ENCODE measurements around the gene JCAD. TPM values are rescaled to one million over a fixed set of nuclear protein-coding genes. Genes with fewer than 3 reads are reported as not detected.

Gene JCAD
- total RNA-seq, 4 donors from 2014 or later = 33.6 to 65.2 (median 53.3) TPM

GRCh38 chr10:30093303-30093950, 34.0 kb upstream of the JCAD start:
- no peak for TF ChIP-seq POLR2AphosphoS5 (IDR thresholded peaks at IDR 0.05)
- H3K27ac ChIP-seq (replicated peaks in 1 of 4) = no peak overlapping the region
- 91% methylated on average over 9 of the region's 9 CpGs for WGBS
- no peaks in the 10 kb centered on the region for H3K27me3 ChIP-seq
- peaks cover 0 to 8% (median 2%) of the 10 kb centered on the region in 4 donors for H3K4me1 ChIP-seq
- no peaks in the 10 kb centered on the region for H3K9me3 ChIP-seq
- H3K36me3 ChIP-seq = no peaks in the 10 kb centered on the region
- DNase-seq (ENCODE audit: extremely low spot score) = no peak
- H3K4me3 ChIP-seq = no peak overlapping the region
- intact Hi-C loops (cut with DNase I) = no loop called here

GRCh38 chr10:30092151-30092790, 32.9 kb upstream of the JCAD start:
- peaks cover 0 to 8% (median 4%) of the 10 kb centered on the region in 4 donors for H3K4me1 ChIP-seq
- H3K36me3 ChIP-seq = no peaks in the 10 kb centered on the region
- H3K4me3 ChIP-seq = no peak overlapping the region
- H3K27me3 ChIP-seq = no peaks in the 10 kb centered on the region
- DNase-seq (ENCODE audit: extremely low spot score) = no peak
- TF ChIP-seq POLR2AphosphoS5 (IDR thresholded peaks at IDR 0.05) (no peak), CTCF (IDR thresholded peaks at IDR 0.05) (no peak), POLR2A (IDR thresholded peaks at IDR 0.05; ENCODE audit: low read depth) (no peak), EP300 (IDR thresholded peaks at IDR 0.05) (no peak)
- WGBS = 88% methylated on average over 13 of the region's 14 CpGs
- no peaks in the 10 kb centered on the region for H3K9me3 ChIP-seq
- no peak overlapping the region for H3K27ac ChIP-seq (replicated peaks in 1 of 4)
- intact Hi-C loops (cut with DNase I) = no loop called here

GRCh38 chr10:30091136-30091535, 31.8 kb upstream of the JCAD start:
- TF ChIP-seq POLR2A (IDR thresholded peaks at IDR 0.05; ENCODE audit: low read depth) (no peak), EP300 (IDR thresholded peaks at IDR 0.05) (no peak), CTCF (IDR thresholded peaks at IDR 0.05) (no peak), POLR2AphosphoS5 (IDR thresholded peaks at IDR 0.05) (no peak)
- no peak overlapping the region for H3K4me3 ChIP-seq
- no peaks in the 10 kb centered on the region for H3K36me3 ChIP-seq
- intact Hi-C loops (cut with DNase I) = no loop called here
- peaks cover 0 to 8% (median 4%) of the 10 kb centered on the region in 4 donors for H3K4me1 ChIP-seq
- no peaks in the 10 kb centered on the region for H3K27me3 ChIP-seq
- DNase-seq (ENCODE audit: extremely low spot score) = no peak
- WGBS = 68% methylated on average over 4 of the region's 4 CpGs
- no peaks in the 10 kb centered on the region for H3K9me3 ChIP-seq
- H3K27ac ChIP-seq (replicated peaks in 1 of 4) = no peak overlapping the region

- peaks cover 0 to 8% (median 4%) of the 10 kb centered on the region in 4 donors for H3K4me1 ChIP-seq
- no peaks in the 10 kb centered on the region for H3K9me3 ChIP-seq
- H3K27me3 ChIP-seq = no peaks in the 10 kb centered on the region
- no peak overlapping the region for H3K4me3 ChIP-seq
- TF ChIP-seq EP300 (IDR thresholded peaks at IDR 0.05) (no peak), CTCF (IDR thresholded peaks at IDR 0.05) (no peak), POLR2AphosphoS5 (IDR thresholded peaks at IDR 0.05) (no peak), POLR2A (IDR thresholded peaks at IDR 0.05; ENCODE audit: low read depth) (no peak)
- intact Hi-C loops (cut with DNase I) = no loop called here
- 70% methylated on average over 3 of the region's 3 CpGs for WGBS
- H3K36me3 ChIP-seq = no peaks in the 10 kb centered on the region
- no peak for DNase-seq (ENCODE audit: extremely low spot score)
- H3K27ac ChIP-seq (replicated peaks in 1 of 4) = no peak overlapping the region
Measured at GRCh38 chr10:30088178-30088577, 28.8 kb upstream of the JCAD start.

- Histone ChIP-seq H3K9me3 (no peaks in the 10 kb centered on the region), H3K4me1 (peaks cover 0 to 6% (median under 1%) of the 10 kb centered on the region in 4 donors), H3K27me3 (no peaks in the 10 kb centered on the region), H3K36me3 (no peaks in the 10 kb centered on the region), H3K4me3 (no peak overlapping the region), H3K27ac (replicated peaks in 1 of 4) (no peak overlapping the region)
- TF ChIP-seq CTCF (IDR thresholded peaks at IDR 0.05) = no peak
- TF ChIP-seq POLR2AphosphoS5 (IDR thresholded peaks at IDR 0.05) = no peak
- TF ChIP-seq POLR2A (IDR thresholded peaks at IDR 0.05; ENCODE audit: low read depth) = no peak
- no peak for TF ChIP-seq EP300 (IDR thresholded peaks at IDR 0.05)
- DNase-seq (ENCODE audit: extremely low spot score) = no peak
- intact Hi-C loops (cut with DNase I) = no loop called here
- WGBS = 100% methylated on average over 1 of the region's 1 CpG
Measured at GRCh38 chr10:30083934-30084333, 24.5 kb upstream of the JCAD start.

Data from esophagus muscularis mucosa (tissue), 4 donors.